Mesenchymal stem cell (in vitro differentiated cells and primary cell): ENCODE data around the gene UNC13D.
"Not testable (repeated sequence)": the region's sequence is repeated elsewhere in the genome, so short reads cannot be mapped to it uniquely, and the experiment has no call there.

Experiments
- DNase-seq: peaks from one replicate; pipeline ENCODE4 v3.0.0-alpha.2; 2013
- H2AFZ ChIP-seq: one replicate; pipeline ENCODE4 v1.6.1; 2013; ENCODE audit warnings: low read depth, mild to moderate bottlenecking, control low read depth, inconsistent platforms, low read length, moderate library complexity
- H2AK5ac ChIP-seq: 2 replicates; pipeline ENCODE4 v1.6.1; 2013; ENCODE audit warnings: low read length, moderate library complexity, mild to moderate bottlenecking, inconsistent platforms; ENCODE audit not compliant: severe bottlenecking
- H2BK120ac ChIP-seq: one replicate; pipeline ENCODE4 v1.6.1; 2013; ENCODE audit warnings: low read depth, mild to moderate bottlenecking, inconsistent platforms, low read length, moderate library complexity
- H2BK12ac ChIP-seq, 2 experiments: one replicate each; pipeline ENCODE4 v1.6.1; 2013; ENCODE audit warnings: inconsistent platforms in 2 of 2, low read length in 2 of 2, mild to moderate bottlenecking in 2 of 2, moderate library complexity in 2 of 2, control low read depth in 1 of 2
- H2BK15ac ChIP-seq: one replicate; pipeline ENCODE4 v1.6.1; 2013; ENCODE audit warnings: mild to moderate bottlenecking, low read depth, inconsistent platforms; ENCODE audit not compliant: poor library complexity, severe bottlenecking
- H2BK5ac ChIP-seq: 2 replicates; pipeline ENCODE4 v1.6.1; 2013; ENCODE audit warnings: low read depth, mild to moderate bottlenecking, low read length, control low read depth, inconsistent platforms; ENCODE audit not compliant: poor library complexity, severe bottlenecking
- H3K14ac ChIP-seq, 2 experiments: one replicate each; pipeline ENCODE4 v1.6.1; 2013; ENCODE audit warnings: inconsistent platforms in 2 of 2, low read length in 2 of 2, control low read depth in 1 of 2, mild to moderate bottlenecking in 1 of 2, moderate library complexity in 1 of 2
- H3K18ac ChIP-seq, 2 experiments: one replicate each; pipeline ENCODE4 v1.6.1; 2013; ENCODE audit warnings: inconsistent platforms in 2 of 2, low read length in 2 of 2, control low read depth in 1 of 2, low read depth in 1 of 2, mild to moderate bottlenecking in 1 of 2
- H3K23ac ChIP-seq, 2 experiments: one replicate each; pipeline ENCODE4 v1.6.1; 2013; ENCODE audit warnings: inconsistent platforms in 2 of 2, low read length in 2 of 2, mild to moderate bottlenecking in 2 of 2, moderate library complexity in 2 of 2, control low read depth in 1 of 2
- H3K27ac ChIP-seq: 2 replicates; pipeline ENCODE4 v1.5.1; 2013; ENCODE audit warnings: mild to moderate bottlenecking, moderate library complexity, low read length, control low read depth, inconsistent platforms; ENCODE audit not compliant: poor library complexity, severe bottlenecking
- H3K27me3 ChIP-seq, 2 experiments: 2 replicates each; pipeline versions ENCODE4 v1.6.1 to v1.7.0; 2013; ENCODE audit warnings: low read length in 2 of 2, mild to moderate bottlenecking in 2 of 2, moderate library complexity in 2 of 2, control low read depth in 1 of 2, inconsistent platforms in 1 of 2; ENCODE audit not compliant: control insufficient read depth in 1 of 2, insufficient read depth in 1 of 2
- H3K36me3 ChIP-seq, 2 experiments: 2 replicates each; pipeline versions ENCODE4 v1.6.1 to v1.7.0; 2013; ENCODE audit warnings: low read length in 2 of 2, control low read depth in 1 of 2, inconsistent platforms in 1 of 2, low read depth in 1 of 2, mild to moderate bottlenecking in 1 of 2; ENCODE audit not compliant: insufficient read depth in 2 of 2, control insufficient read depth in 1 of 2
- H3K4ac ChIP-seq, 2 experiments: one replicate each; pipeline ENCODE4 v1.6.1; 2013; ENCODE audit warnings: inconsistent platforms in 2 of 2, low read length in 2 of 2, mild to moderate bottlenecking in 2 of 2, moderate library complexity in 2 of 2, control low read depth in 1 of 2, low read depth in 1 of 2
- H3K4me1 ChIP-seq: 2 replicates; pipeline ENCODE4 v1.6.1; 2013; ENCODE audit warnings: low read depth, low read length, control low read depth; ENCODE audit not compliant: control insufficient read depth, insufficient read depth
- H3K4me2 ChIP-seq: 2 replicates; pipeline ENCODE4 v1.6.1; 2013; ENCODE audit warnings: low read length, mild to moderate bottlenecking, inconsistent platforms; ENCODE audit not compliant: poor library complexity, severe bottlenecking
- H3K4me3 ChIP-seq, 2 experiments: 2 replicates each; pipeline versions ENCODE4 v1.5.1 to v1.7.0; 2013; ENCODE audit warnings: low read length in 2 of 2, mild to moderate bottlenecking in 2 of 2, control low read depth in 1 of 2, low read depth in 1 of 2; ENCODE audit not compliant: insufficient read depth in 1 of 2
- H3K79me1 ChIP-seq: replicated peaks from 2 replicates; pipeline ENCODE4 v1.6.1; 2013; ENCODE audit warnings: mild to moderate bottlenecking, control low read depth, low read length, inconsistent platforms; ENCODE audit not compliant: poor library complexity, severe bottlenecking
- H3K9ac ChIP-seq: 2 replicates; pipeline ENCODE4 v1.7.0; 2013; ENCODE audit warnings: mild to moderate bottlenecking, low read length, moderate library complexity
- H3K9me3 ChIP-seq: 2 replicates; pipeline ENCODE4 v1.7.0; 2013; ENCODE audit warnings: mild to moderate bottlenecking, low read length; ENCODE audit not compliant: control insufficient read depth
- H4K8ac ChIP-seq: one replicate; pipeline ENCODE4 v1.6.1; 2013; ENCODE audit warnings: inconsistent platforms, mild to moderate bottlenecking, low read length, moderate library complexity
- H4K91ac ChIP-seq: one replicate; pipeline ENCODE4 v1.6.1; 2013; ENCODE audit warnings: mild to moderate bottlenecking, low read length, inconsistent platforms
- WGBS: methylation state at CpG from one replicate; pipeline ENCODE4 v1.1.7; 2013; ENCODE audit warnings: mixed read lengths; 5-methylcytosine and 5-hydroxymethylcytosine counted together

Gene UNC13D

GRCh38 chr17:75859358-75859757, 15.2 kb upstream of the UNC13D start:
- not testable (repeated sequence) for H2BK12ac ChIP-seq, H2AFZ ChIP-seq, H3K27ac ChIP-seq, H3K79me1 ChIP-seq, H3K4me2 ChIP-seq, H3K27me3 ChIP-seq, H4K91ac ChIP-seq, H3K14ac ChIP-seq, H3K18ac ChIP-seq, H3K4me1 ChIP-seq, H3K36me3 ChIP-seq, H3K23ac ChIP-seq, DNase-seq, H3K4ac ChIP-seq, H2BK120ac ChIP-seq, H4K8ac ChIP-seq, H3K9ac ChIP-seq, H3K9me3 ChIP-seq, H2AK5ac ChIP-seq, H3K4me3 ChIP-seq, H2BK5ac ChIP-seq
- 89% methylated on average over 10 of the region's 10 CpGs for WGBS
- peak overlapping the region; percentile 52 for H2BK15ac ChIP-seq

- Histone ChIP-seq H3K18ac (peak overlapping the region; percentile 80 to 95), H3K4me2 (peak overlapping the region; percentile 89), H3K27ac (peak overlapping the region; percentile 74), H3K27me3 (no peaks in the 10 kb centered on the region), H3K36me3 (peaks cover 6 to 13% of the 10 kb centered on the region in 2 experiments), H2BK5ac (no peak overlapping the region), H3K79me1 (peaks cover 2% of the 10 kb centered on the region), H4K91ac (no peak overlapping the region), H2BK15ac (no peak overlapping the region), H4K8ac (peak overlapping the region; percentile 78), H3K4ac (peak overlapping the region; percentile 77 to 85), H3K4me3 (peak overlapping the region; percentile 76 to 90), H3K23ac (peak overlapping the region in 1 of 2 experiments; percentile 23), H3K4me1 (peaks cover 8% of the 10 kb centered on the region), H2BK12ac (peak overlapping the region in 1 of 2 experiments; percentile 82), H2AFZ (peak overlapping the region; percentile 60), H2AK5ac (no peak overlapping the region), H2BK120ac (peak overlapping the region; percentile 93), H3K9me3 (no peaks in the 10 kb centered on the region), H3K14ac (peak overlapping the region in 1 of 2 experiments; percentile 44), H3K9ac (peak overlapping the region; percentile 94)
- WGBS: 4% methylated on average over 24 of the region's 24 CpGs
- peak; percentile 67 for DNase-seq
Measured at GRCh38 chr17:75856062-75856756, 12.0 kb upstream of the UNC13D start.

- WGBS: under 1% methylated on average over 56 of the region's 58 CpGs
- Histone ChIP-seq H3K27ac (peak within 1 kb of the TSS; percentile 87), H3K79me1 (peaks cover 3% of the 10 kb centered on the region), H3K27me3 (no peaks in the 10 kb centered on the region), H3K4me3 (peak within 1 kb of the TSS; percentile 76 to 90), H3K14ac (peak within 1 kb of the TSS in 1 of 2 experiments; percentile 44), H4K91ac (peak within 1 kb of the TSS; percentile 44), H2BK12ac (peak within 1 kb of the TSS in 1 of 2 experiments; percentile 82), H3K4me1 (peaks cover 9% of the 10 kb centered on the region), H2BK15ac (peak within 1 kb of the TSS; percentile 34), H2AFZ (peak within 1 kb of the TSS; percentile 60), H4K8ac (peak within 1 kb of the TSS; percentile 83), H3K36me3 (peaks cover 11 to 20% of the 10 kb centered on the region in 2 experiments), H3K9ac (peak within 1 kb of the TSS; percentile 94), H3K4me2 (peak within 1 kb of the TSS; percentile 89), H3K23ac (peak within 1 kb of the TSS in 1 of 2 experiments; percentile 23), H3K18ac (peak within 1 kb of the TSS; percentile 80 to 95), H3K4ac (peak within 1 kb of the TSS; percentile 77 to 85), H2AK5ac (peak within 1 kb of the TSS; percentile 28), H2BK5ac (peak within 1 kb of the TSS; percentile 85), H2BK120ac (peak within 1 kb of the TSS; percentile 93), H3K9me3 (no peaks in the 10 kb centered on the region)
- peak; percentile 100 for DNase-seq
Measured at GRCh38 chr17:75855310-75856061, 11.3 kb upstream of the UNC13D start, which contains the start of gene WBP2. Gene WBP2 (minus strand): TSS chr17:75855335. CDS start chr17:75855297, 38 bp downstream.

- Histone ChIP-seq H4K91ac (no peak overlapping the region), H4K8ac (peak overlapping the region; percentile 83), H3K79me1 (peaks cover 4% of the 10 kb centered on the region), H3K27me3 (no peaks in the 10 kb centered on the region), H3K14ac (no peak overlapping the region), H3K18ac (peak overlapping the region in 1 of 2 experiments; percentile 72), H3K4me2 (peak overlapping the region; percentile 70), H3K9me3 (no peaks in the 10 kb centered on the region), H3K27ac (peak overlapping the region; percentile 87), H3K4ac (peak overlapping the region in 1 of 2 experiments; percentile 50), H2BK15ac (no peak overlapping the region), H3K9ac (peak overlapping the region; percentile 94), H2BK12ac (no peak overlapping the region), H2AK5ac (no peak overlapping the region), H3K23ac (no peak overlapping the region), H3K4me1 (peaks cover 9% of the 10 kb centered on the region), H2AFZ (no peak overlapping the region), H3K36me3 (peaks cover 14 to 24% of the 10 kb centered on the region in 2 experiments), H3K4me3 (peak overlapping the region; percentile 72 to 90), H2BK5ac (peak overlapping the region; percentile 85), H2BK120ac (peak overlapping the region; percentile 87)
- 3% methylated on average over 19 of the region's 19 CpGs for WGBS
- no peak for DNase-seq
Measured at GRCh38 chr17:75854881-75855309, 10.7 kb upstream of the UNC13D start.
